ENCODE data around the gene FAT1.

FAT1 gene

DNA sequence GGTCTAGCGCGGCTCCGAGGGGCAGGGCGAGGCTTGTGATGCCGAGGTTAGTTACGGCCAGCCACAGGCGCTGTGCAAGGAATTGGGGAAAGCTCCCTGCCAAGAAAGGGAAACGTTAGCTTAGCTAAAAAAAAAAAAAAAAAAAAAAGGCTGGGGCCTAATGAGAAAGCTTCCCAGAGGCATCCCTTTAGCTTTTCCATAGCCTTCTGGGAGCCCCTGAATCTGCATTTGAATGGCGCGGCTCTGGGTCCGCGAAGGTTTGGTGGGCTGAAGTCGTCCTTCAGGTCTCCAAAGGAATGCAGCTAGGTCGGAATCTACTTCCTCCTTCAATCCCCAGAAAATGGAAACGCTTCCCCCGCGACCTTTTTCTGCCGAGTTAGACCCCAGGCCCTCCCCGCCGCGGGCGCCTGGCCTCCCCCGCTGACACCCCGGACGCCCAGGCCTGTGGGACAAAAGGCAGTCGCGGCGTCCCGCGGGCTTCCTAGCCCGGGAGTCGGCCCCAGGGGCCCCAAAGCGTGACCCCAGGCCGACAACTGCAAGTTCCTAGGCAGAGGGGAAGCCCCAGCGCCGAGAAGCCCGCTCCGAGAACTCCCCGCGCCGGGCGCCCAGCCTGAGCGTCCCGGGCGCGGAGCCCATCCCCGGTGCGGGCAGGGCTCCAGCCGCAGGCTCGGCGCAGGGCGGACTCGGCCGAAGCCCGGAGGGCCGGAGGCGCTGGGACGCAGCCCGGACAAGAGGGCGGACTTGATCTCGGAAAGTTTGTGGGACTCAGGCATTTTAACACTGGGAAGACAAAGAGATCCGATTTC is 605 bp upstream of the FAT1 start:
- TF ChIP-seq, protein P1, sequence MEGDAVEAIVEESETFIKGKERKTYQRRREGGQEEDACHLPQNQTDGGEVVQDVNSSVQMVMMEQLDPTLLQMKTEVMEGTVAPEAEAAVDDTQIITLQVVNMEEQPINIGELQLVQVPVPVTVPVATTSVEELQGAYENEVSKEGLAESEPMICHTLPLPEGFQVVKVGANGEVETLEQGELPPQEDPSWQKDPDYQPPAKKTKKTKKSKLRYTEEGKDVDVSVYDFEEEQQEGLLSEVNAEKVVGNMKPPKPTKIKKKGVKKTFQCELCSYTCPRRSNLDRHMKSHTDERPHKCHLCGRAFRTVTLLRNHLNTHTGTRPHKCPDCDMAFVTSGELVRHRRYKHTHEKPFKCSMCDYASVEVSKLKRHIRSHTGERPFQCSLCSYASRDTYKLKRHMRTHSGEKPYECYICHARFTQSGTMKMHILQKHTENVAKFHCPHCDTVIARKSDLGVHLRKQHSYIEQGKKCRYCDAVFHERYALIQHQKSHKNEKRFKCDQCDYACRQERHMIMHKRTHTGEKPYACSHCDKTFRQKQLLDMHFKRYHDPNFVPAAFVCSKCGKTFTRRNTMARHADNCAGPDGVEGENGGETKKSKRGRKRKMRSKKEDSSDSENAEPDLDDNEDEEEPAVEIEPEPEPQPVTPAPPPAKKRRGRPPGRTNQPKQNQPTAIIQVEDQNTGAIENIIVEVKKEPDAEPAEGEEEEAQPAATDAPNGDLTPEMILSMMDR (IDR thresholded peaks at IDR 0.05; ENCODE audit: low read depth, low read length) = no peak
- peak overlapping the region; percentile 100 for H3K4me3 ChIP-seq (ENCODE audit: low read depth, low read length)

DNA sequence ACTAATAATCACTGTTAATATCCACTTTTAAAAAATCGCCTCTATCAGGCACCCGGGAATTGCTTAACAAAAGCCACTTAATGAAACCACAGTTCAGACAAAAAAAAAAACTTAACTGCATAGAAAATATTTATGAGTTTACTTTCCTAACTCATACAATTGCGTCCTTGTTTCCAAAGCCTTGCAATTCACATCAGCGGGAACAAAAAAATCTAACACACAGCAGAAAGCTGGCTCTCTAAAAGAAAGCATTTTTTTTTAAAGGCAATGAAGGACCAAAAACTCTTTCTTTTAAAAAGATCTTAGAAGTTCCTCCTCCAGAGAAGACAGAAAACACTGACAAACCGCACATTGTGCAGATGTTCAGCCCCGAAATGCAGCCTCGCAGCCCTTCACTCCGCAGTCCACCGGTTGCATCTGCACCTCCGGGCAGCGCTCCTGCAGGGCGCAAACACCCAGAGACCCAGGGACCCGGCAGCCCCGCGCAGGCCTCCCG is 812 bp downstream of the FAT1 start:
- H3K4me3 ChIP-seq (ENCODE audit: low read depth, low read length) = peak overlapping the region; percentile 100
- TF ChIP-seq, protein P1 (IDR thresholded peaks at IDR 0.05; ENCODE audit: low read depth, low read length) = no peak

DNA sequence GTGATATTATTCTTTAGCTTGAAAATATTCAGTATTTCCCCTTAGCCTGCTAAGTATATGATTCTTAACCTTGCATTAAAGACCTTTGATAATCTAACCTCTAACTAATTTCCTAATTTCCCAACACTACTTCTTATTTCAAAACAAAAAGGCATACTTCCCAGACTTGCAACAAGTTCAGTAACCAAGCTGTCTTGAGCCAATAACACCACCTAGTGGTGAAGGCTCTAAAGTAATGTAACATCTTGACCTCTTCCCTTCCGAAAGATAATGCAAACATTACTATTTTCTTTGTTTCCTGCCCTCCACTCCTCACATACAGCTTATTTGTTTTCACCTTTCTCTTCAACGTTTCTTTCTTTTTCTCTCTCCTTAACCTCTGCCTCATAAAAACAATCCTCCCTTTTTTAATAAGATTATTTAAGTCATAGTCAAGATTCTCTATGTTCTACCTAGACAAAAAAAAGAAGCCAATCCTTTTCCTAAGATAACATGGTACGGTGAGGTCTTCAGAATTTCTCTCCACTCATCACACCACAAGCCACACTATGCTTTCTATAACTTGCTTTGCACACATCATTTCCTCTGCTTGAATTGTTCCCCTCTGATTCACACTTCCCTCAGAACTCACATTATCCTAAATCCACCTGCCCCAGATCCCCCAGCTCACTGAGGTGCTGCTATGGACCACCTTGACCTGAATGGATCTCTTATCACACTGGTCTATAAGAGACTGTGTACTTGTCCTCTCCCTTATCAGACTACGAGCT is 3.5 kb downstream of the FAT1 start:
- TF ChIP-seq, protein P1 (IDR thresholded peaks at IDR 0.05; ENCODE audit: low read depth, low read length) = no peak
- no peak overlapping the region for H3K4me3 ChIP-seq (ENCODE audit: low read depth, low read length)

DNA sequence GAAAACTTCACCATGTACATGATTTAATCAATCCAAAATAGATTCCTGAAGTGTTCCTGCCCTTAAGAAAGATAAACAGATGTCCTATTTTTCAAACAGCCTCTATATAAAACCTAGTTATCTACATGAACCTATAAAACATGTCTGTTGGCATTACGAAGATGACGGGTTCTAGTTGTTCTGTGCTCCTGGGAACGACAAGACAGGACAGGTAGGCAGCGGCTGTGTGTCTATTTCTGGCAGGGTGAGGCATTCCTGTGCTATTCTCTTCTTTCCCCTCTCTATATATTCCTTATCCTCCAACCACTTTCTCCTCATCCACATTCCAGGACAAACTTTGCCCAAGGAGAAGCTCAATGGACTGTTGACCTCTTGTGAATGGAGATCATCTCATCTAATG is 6.1 kb downstream of the FAT1 start:
- TF ChIP-seq, protein P1 (IDR thresholded peaks at IDR 0.05; ENCODE audit: low read depth, low read length) = no peak
- no peak overlapping the region for H3K4me3 ChIP-seq (ENCODE audit: low read depth, low read length)

DNA sequence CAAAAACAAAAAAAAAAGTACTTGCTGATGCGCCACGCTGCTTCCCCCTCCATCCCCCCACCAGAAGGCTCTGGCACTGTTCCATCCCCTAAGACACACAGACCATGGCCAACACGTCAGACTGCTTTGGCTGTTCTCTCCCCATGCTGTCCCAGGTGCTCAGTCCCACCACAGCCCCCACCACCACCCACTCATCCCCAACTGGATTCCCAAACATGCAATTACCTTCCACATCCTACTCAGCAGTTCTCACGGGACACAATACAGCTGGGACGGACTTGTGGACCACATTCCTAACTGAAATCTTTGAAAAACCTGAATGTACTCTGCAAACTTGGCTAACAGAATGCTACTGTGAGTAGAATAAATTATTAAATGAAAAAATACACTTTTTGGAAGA is 8.6 kb downstream of the FAT1 start:
- TF ChIP-seq, protein P1 (IDR thresholded peaks at IDR 0.05; ENCODE audit: low read depth, low read length) = no peak
- H3K4me3 ChIP-seq (ENCODE audit: low read depth, low read length) = no peak overlapping the region

DNA sequence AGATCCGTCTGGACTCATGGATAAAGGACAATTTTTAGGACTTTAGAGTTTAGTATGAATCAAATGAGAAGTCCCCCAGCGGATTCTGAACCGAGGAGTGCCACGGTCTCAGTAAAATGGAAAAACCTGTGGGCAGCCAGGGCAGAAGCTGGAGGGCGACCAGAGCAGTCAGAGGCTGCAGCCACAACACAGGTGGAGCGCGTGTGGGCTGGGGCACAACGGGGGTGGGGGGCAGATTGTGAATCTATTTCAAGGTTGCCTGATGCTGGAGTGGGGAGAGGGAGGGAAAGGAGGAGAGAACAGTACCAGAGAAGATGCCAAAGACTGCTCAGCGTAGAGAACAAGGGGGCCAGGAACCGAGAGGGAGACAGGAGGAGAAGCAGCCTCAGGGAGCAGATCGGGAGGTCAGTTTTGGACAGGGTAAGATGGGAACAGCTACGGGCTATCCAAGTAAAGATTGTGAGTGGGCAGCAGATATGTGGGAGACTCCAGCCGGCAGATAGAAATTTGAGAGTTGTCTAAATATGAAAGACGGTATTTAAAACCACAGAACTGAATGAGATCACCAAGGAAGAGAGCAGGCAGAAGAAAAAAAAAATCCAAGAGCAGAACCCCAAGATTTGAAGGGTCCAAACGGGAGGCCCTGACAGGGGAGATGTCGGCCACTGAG is 9.5 kb downstream of the FAT1 start:
- TF ChIP-seq, protein P1 (IDR thresholded peaks at IDR 0.05; ENCODE audit: low read depth, low read length) = no peak
- no peak overlapping the region for H3K4me3 ChIP-seq (ENCODE audit: low read depth, low read length)

All from WI38 (cell line).